HG02763 (cell line): ENCODE results near the gene ARHGAP26.

Experiments used
- ATAC-seq: cut with Tn5 transposase; IDR thresholded peaks from one replicate; pipeline ENCODE4 v1.9.1; 2021; ENCODE audit warnings: mild to moderate bottlenecking, moderate library complexity; ENCODE audit not compliant: unreplicated experiment

The ARHGAP26 gene

GRCh38 chr5:142769793-142770649, at the start of gene ARHGAP26:
ARHGAP26 (plus strand) TSS chr5:142770377; CDS start chr5:142770762, 385 bp downstream.
- ATAC-seq: peak; percentile 97

GRCh38 chr5:142720641-142721271, 49.4 kb upstream of the ARHGAP26 start:
- no peak for ATAC-seq

- ATAC-seq: no peak
Measured at GRCh38 chr5:142722146-142722545, 48.0 kb upstream of the ARHGAP26 start.

GRCh38 chr5:142722896-142723295, 47.3 kb upstream of the ARHGAP26 start:
- ATAC-seq: no peak

GRCh38 chr5:142724821-142725220, 45.4 kb upstream of the ARHGAP26 start:
- no peak for ATAC-seq

- no peak for ATAC-seq
Measured at GRCh38 chr5:142725231-142726187, 44.7 kb upstream of the ARHGAP26 start.

GRCh38 chr5:142726188-142726731, 43.9 kb upstream of the ARHGAP26 start:
- ATAC-seq: no peak

GRCh38 chr5:142727735-142728047, 42.5 kb upstream of the ARHGAP26 start:
- ATAC-seq: no peak

- no peak for ATAC-seq
Measured at GRCh38 chr5:142735323-142736246, 34.6 kb upstream of the ARHGAP26 start.

- ATAC-seq: no peak
Measured at GRCh38 chr5:142736247-142736632, 33.9 kb upstream of the ARHGAP26 start.

- ATAC-seq: no peak
Measured at GRCh38 chr5:142737179-142737578, 33.0 kb upstream of the ARHGAP26 start.

GRCh38 chr5:142740474-142741242, 29.5 kb upstream of the ARHGAP26 start:
- no peak for ATAC-seq

- no peak for ATAC-seq
Measured at GRCh38 chr5:142743592-142744441, 26.4 kb upstream of the ARHGAP26 start.

GRCh38 chr5:142745268-142745667, 24.9 kb upstream of the ARHGAP26 start:
- no peak for ATAC-seq

GRCh38 chr5:142746532-142747433, 23.4 kb upstream of the ARHGAP26 start:
- ATAC-seq: no peak

- no peak for ATAC-seq
Measured at GRCh38 chr5:142748132-142748531, 22.0 kb upstream of the ARHGAP26 start.

GRCh38 chr5:142748568-142749249, 21.5 kb upstream of the ARHGAP26 start:
- no peak for ATAC-seq
